ENCODE data around the gene GALNT13.

Gene GALNT13

DNA sequence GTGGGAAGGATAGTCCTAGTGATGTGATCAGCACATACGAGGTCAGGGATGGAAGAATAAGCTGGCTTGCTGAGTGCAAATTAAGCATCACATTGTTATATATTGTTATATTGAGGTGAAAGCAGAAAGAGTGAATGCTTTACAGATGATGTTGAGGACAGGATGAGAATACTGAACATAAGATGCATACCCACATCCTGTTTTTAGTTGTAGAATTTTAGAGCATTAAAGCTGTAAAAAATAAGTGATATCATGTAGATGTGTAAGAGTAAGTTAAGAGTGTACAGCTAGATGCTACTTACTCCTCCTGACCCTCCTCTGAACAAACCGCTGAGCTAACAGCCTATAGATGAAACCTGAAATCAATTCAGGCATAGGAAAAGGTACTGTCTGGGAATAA lies 555.7 kb downstream of the GALNT13 start:
- Histone ChIP-seq H3K9me3 (ENCODE audit: control insufficient read depth, low read length) (no peaks in the 10 kb centered on the region), H3K9ac (ENCODE audit: low read length) (no peak overlapping the region), H3K27me3 (replicated peaks; ENCODE audit: control insufficient read depth, insufficient read depth, low read length) (no peaks in the 10 kb centered on the region), H3K4me3 (ENCODE audit: low read length) (no peak overlapping the region), H3K4me1 (ENCODE audit: control insufficient read depth, insufficient read depth, low read length) (no peaks in the 10 kb centered on the region), H3K36me3 (ENCODE audit: control insufficient read depth, insufficient read depth, low read length, severe bottlenecking) (no peaks in the 10 kb centered on the region)
- no peak for DNase-seq (ENCODE audit: low read depth)

DNA sequence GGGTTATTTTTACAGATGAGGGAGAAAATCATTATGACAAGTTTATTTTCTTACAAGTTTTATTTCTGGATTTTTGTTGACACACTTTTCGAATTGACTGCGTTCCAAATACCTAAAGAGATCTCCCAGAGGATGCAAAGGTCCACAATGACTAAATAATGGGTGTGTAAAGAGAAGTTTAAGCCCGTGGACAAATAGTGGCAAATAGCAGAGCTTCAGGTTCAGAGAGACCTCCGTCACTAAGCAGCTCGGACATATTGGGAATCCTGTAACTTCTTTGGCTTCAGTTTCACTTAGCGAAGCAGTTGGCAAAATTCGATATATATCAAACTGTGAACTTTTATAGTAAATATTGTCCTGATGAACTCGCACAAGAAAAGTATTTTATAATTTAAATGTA lies 556.3 kb downstream of the GALNT13 start:
- no peaks in the 10 kb centered on the region for H3K27me3 ChIP-seq (replicated peaks; ENCODE audit: control insufficient read depth, insufficient read depth, low read length)

DNA sequence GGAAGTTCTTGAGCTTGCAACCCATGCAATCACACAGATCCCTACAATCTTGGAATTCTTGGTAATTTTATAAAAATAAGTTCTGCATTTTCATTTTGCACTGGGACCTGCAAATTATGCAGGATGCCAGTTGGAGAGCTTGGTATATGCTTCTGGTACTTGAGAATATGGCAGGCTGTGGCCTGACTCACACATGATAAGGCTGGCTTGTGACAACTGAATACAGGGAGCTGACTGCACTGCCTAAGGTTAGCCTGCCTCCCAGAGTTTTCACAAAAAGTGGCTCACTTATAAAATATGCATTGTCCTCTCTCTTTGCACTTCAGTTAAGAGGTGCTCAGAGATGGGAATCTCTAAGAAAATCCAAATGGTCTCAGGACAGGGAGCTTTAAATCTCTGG lies 561.3 kb downstream of the GALNT13 start:
- H3K9me3 ChIP-seq (ENCODE audit: control insufficient read depth, low read length) = no peaks in the 10 kb centered on the region
- no peaks in the 10 kb centered on the region for H3K27me3 ChIP-seq (replicated peaks; ENCODE audit: control insufficient read depth, insufficient read depth, low read length)
- H3K9ac ChIP-seq (ENCODE audit: low read length) = no peak overlapping the region
- H3K4me3 ChIP-seq (ENCODE audit: low read length) = no peak overlapping the region
- DNase-seq (ENCODE audit: low read depth) = no peak
- no peaks in the 10 kb centered on the region for H3K36me3 ChIP-seq (ENCODE audit: control insufficient read depth, insufficient read depth, low read length, severe bottlenecking)
- no peaks in the 10 kb centered on the region for H3K4me1 ChIP-seq (ENCODE audit: control insufficient read depth, insufficient read depth, low read length)

More for the DNA sequence above, 556.3 kb downstream of the GALNT13 start:
- no peaks in the 10 kb centered on the region for H3K4me1 ChIP-seq (ENCODE audit: control insufficient read depth, insufficient read depth, low read length)
- H3K9ac ChIP-seq (ENCODE audit: low read length) = no peak overlapping the region
- no peaks in the 10 kb centered on the region for H3K9me3 ChIP-seq (ENCODE audit: control insufficient read depth, low read length)
- H3K36me3 ChIP-seq (ENCODE audit: control insufficient read depth, insufficient read depth, low read length, severe bottlenecking) = no peaks in the 10 kb centered on the region
- H3K4me3 ChIP-seq (ENCODE audit: low read length) = no peak overlapping the region
- no peak for DNase-seq (ENCODE audit: low read depth)

DNA sequence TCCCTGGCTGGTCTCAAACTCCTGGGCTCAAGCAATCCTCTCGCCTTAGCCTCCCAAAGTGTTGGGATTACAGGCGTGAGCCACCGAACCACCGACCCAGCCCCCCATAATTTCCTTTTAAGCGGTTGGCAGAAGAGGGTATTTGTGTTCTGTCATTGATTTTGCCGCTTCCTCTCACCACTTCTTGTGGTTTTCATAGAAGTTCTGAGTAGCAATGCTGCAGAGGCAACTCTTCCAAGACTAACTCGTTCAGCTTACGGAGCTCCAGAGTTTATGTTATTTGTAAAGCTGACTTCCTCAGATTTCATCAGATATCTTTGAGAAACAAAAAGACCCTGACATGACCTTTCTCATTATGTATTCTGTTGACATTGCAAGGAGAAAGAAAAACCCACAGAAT lies 565.4 kb downstream of the GALNT13 start:
- Histone ChIP-seq H3K4me3 (ENCODE audit: low read length) (no peak overlapping the region), H3K36me3 (ENCODE audit: control insufficient read depth, insufficient read depth, low read length, severe bottlenecking) (no peaks in the 10 kb centered on the region), H3K9ac (ENCODE audit: low read length) (no peak overlapping the region), H3K4me1 (ENCODE audit: control insufficient read depth, insufficient read depth, low read length) (no peaks in the 10 kb centered on the region), H3K9me3 (ENCODE audit: control insufficient read depth, low read length) (no peaks in the 10 kb centered on the region), H3K27me3 (replicated peaks; ENCODE audit: control insufficient read depth, insufficient read depth, low read length) (no peaks in the 10 kb centered on the region)
- no peak for DNase-seq (ENCODE audit: low read depth)

DNA sequence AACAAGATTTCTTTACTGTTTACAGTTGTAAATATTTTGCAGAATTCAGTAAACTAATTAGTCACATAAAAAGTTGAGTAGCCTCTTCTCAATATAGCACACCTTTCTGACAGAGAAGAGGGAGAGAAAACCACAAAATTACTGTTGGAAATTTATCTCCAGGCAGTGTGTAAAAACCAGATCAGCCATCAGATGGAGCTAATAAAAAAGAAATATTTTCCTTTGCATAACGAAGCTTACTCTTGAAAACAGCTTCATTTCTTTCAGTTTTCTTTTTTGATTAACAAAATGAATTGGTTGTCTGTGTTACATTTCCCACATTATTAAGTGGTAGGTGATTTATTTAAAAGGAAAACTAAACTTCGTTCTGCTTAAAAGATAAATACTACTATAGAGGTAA lies 567.4 kb downstream of the GALNT13 start:
- no peak overlapping the region for H3K4me3 ChIP-seq (ENCODE audit: low read length)
- H3K27me3 ChIP-seq (replicated peaks; ENCODE audit: control insufficient read depth, insufficient read depth, low read length) = no peaks in the 10 kb centered on the region
- no peak overlapping the region for H3K9ac ChIP-seq (ENCODE audit: low read length)
- H3K36me3 ChIP-seq (ENCODE audit: control insufficient read depth, insufficient read depth, low read length, severe bottlenecking) = no peaks in the 10 kb centered on the region
- DNase-seq (ENCODE audit: low read depth) = peak; percentile 3
- no peaks in the 10 kb centered on the region for H3K9me3 ChIP-seq (ENCODE audit: control insufficient read depth, low read length)
- no peaks in the 10 kb centered on the region for H3K4me1 ChIP-seq (ENCODE audit: control insufficient read depth, insufficient read depth, low read length)

DNA sequence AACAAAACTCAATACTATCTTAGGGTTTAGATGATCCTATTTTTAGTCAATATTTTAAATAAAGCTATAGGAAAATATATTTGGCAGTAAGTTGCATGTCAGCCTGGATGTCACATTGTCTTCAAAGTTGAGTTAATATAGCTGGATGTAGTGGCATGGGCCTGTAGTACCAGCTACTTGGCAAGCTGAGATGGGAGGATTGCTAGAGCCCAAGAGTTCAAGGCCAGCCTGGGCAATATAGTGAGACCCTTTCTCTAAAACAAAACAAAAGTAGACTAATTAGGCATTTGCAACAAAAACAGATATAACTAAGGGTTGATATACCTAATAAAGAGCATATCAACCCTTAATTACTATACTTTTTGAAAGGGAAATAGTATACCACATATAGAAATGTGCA lies 572.2 kb downstream of the GALNT13 start:
- Histone ChIP-seq H3K9me3 (ENCODE audit: control insufficient read depth, low read length) (no peaks in the 10 kb centered on the region), H3K4me3 (ENCODE audit: low read length) (no peak overlapping the region), H3K9ac (ENCODE audit: low read length) (no peak overlapping the region), H3K4me1 (ENCODE audit: control insufficient read depth, insufficient read depth, low read length) (no peaks in the 10 kb centered on the region), H3K27me3 (replicated peaks; ENCODE audit: control insufficient read depth, insufficient read depth, low read length) (no peaks in the 10 kb centered on the region), H3K36me3 (ENCODE audit: control insufficient read depth, insufficient read depth, low read length, severe bottlenecking) (no peaks in the 10 kb centered on the region)
- DNase-seq (ENCODE audit: low read depth) = no peak

DNA sequence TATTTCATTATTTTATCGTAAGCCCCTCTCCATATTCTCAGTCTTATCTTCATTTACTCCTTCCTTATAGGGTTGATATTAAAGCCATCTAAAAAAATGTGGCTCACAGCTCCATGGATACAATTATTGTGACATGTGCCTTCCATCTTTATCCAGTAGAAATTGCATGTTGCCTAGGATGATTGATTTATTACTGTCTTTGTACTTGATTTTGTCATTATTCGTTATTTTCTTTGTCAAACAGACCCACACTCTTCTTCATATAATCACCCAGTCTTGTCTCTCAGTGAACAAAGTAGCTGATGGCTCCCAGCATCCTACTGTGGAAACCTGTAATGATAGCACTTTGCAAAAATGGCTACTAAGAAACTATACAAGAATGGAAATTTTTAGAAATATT lies 574.6 kb downstream of the GALNT13 start:
- no peak for DNase-seq (ENCODE audit: low read depth)
- H3K36me3 ChIP-seq (ENCODE audit: control insufficient read depth, insufficient read depth, low read length, severe bottlenecking) = no peaks in the 10 kb centered on the region
- H3K9ac ChIP-seq (ENCODE audit: low read length) = no peak overlapping the region
- no peaks in the 10 kb centered on the region for H3K27me3 ChIP-seq (replicated peaks; ENCODE audit: control insufficient read depth, insufficient read depth, low read length)
- no peak overlapping the region for H3K4me3 ChIP-seq (ENCODE audit: low read length)
- H3K9me3 ChIP-seq (ENCODE audit: control insufficient read depth, low read length) = no peaks in the 10 kb centered on the region
- no peaks in the 10 kb centered on the region for H3K4me1 ChIP-seq (ENCODE audit: control insufficient read depth, insufficient read depth, low read length)

DNA sequence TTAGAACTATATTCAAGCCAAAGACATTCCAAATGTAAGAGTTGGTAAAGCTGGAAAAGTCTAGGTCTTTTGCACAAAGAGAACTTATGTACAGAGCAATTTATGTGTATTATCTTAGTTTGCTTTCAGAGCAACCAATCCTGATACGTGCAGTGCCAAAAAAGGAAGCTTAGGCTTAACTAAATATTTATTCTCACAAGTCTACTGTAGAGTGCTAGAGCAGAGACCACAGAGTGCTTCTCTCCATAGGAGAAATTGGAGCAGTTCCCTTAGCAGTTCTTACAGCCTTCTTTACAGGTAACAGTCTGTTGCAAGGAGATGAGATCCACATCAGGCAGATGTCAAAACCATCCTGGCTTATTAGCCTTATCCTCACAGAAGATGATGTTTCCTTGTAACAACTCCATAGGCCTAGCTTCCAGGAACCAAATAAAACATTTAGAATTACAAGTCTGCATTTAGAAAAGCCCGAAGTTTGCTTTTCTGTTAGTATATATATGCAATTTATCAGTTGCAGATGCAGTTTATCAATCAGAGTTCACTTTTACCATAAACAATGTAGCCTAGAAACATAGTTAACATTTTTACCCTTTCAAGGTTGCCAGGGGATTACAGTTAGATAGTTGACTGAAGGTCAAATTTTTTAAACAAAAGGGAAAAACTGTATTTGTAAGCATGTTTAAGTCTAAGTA lies 576.2 kb downstream of the GALNT13 start:
- no peaks in the 10 kb centered on the region for H3K27me3 ChIP-seq (replicated peaks; ENCODE audit: control insufficient read depth, insufficient read depth, low read length)
- H3K36me3 ChIP-seq (ENCODE audit: control insufficient read depth, insufficient read depth, low read length, severe bottlenecking) = no peaks in the 10 kb centered on the region
- no peaks in the 10 kb centered on the region for H3K4me1 ChIP-seq (ENCODE audit: control insufficient read depth, insufficient read depth, low read length)
- DNase-seq (ENCODE audit: low read depth) = no peak
- no peak overlapping the region for H3K4me3 ChIP-seq (ENCODE audit: low read length)
- no peaks in the 10 kb centered on the region for H3K9me3 ChIP-seq (ENCODE audit: control insufficient read depth, low read length)
- H3K9ac ChIP-seq (ENCODE audit: low read length) = no peak overlapping the region

DNA sequence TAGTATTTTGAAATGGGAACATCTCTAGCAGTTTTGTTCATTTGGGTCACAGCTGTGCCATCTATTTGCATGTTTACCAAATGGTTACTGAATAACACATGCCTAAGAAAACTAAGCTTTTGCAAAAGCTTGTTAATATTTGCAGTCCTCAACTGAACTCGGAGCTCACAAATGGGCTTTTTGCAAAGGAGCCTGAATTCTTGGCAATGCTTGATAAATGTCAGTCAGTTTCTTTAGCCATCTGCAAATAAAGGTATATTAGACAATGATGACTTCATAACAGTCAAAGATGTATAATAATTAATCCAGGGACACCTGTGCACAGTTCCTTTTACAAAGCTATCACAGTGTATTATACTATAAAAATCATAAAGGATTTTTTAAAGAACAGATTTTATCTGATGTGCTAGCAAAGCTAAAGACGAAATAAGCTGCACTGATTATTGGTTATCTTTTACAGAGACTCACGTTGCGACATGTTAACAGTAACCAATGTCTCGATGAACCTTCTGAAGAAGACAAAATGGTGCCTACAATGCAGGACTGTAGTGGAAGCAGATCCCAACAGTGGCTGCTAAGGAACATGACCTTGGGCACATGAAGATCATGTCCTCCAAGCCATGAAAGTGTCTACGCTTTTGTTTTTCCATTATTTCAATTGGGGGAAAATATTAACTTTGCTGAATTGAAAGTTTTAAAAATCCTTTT lies 578.4 kb downstream of the GALNT13 start:
- Histone ChIP-seq H3K36me3 (ENCODE audit: control insufficient read depth, insufficient read depth, low read length, severe bottlenecking) (no peaks in the 10 kb centered on the region), H3K4me3 (ENCODE audit: low read length) (no peak overlapping the region)
- no peak for DNase-seq (ENCODE audit: low read depth)

DNA sequence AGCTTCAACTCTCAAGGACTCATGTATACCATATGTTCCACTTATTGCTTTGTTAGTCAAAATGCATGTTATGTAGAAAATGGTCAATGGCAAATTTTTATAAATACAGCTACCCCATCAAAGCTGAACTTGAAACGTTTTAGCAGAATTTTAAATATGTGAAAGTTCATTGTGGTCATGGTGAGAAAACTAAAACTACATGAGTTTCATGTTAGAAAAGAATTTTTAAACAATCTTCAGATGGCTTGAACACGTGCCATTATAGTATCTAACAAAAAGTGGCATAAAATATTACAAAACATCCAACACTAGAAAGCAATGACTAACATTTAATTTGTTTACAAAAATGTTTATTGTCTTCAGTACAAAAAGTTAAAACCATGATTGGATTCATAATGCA lies 580.7 kb downstream of the GALNT13 start:
- H3K27me3 ChIP-seq (replicated peaks; ENCODE audit: control insufficient read depth, insufficient read depth, low read length) = no peaks in the 10 kb centered on the region
- no peak for DNase-seq (ENCODE audit: low read depth)
- H3K9me3 ChIP-seq (ENCODE audit: control insufficient read depth, low read length) = no peaks in the 10 kb centered on the region
- no peaks in the 10 kb centered on the region for H3K36me3 ChIP-seq (ENCODE audit: control insufficient read depth, insufficient read depth, low read length, severe bottlenecking)
- no peak overlapping the region for H3K9ac ChIP-seq (ENCODE audit: low read length)
- H3K4me1 ChIP-seq (ENCODE audit: control insufficient read depth, insufficient read depth, low read length) = peaks cover 11% of the 10 kb centered on the region
- no peak overlapping the region for H3K4me3 ChIP-seq (ENCODE audit: low read length)

More for the DNA sequence above, 578.4 kb downstream of the GALNT13 start:
- Histone ChIP-seq H3K27me3 (replicated peaks; ENCODE audit: control insufficient read depth, insufficient read depth, low read length) (no peaks in the 10 kb centered on the region), H3K4me1 (ENCODE audit: control insufficient read depth, insufficient read depth, low read length) (peaks cover 6% of the 10 kb centered on the region), H3K9me3 (ENCODE audit: control insufficient read depth, low read length) (no peaks in the 10 kb centered on the region), H3K9ac (ENCODE audit: low read length) (no peak overlapping the region)

DNA sequence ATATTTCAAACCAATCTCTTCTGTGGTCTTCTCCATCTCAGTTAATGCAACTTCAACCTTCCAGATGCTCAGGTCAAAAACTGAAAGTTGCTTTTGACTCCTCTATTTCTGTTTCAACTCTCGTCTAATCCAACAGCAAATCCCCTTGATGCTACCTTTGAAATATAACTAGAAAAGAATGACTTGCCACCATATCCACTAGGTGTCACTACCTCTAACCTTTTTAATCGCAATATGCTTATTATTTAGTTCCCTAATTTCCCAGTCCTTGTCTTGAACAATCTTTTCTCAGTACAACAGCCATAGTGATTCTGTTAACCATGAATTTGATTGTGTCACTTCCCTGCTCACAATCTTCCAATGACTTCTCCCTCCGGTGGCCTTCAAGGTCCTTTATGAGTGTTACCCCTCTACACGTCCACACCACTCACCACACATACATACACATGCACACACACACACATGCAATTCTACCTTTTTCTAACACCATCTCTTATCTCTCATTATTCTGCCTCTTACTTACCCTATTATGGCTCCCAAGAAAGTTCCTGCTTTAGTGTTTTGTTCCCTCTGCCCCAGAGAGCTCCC lies 581.3 kb downstream of the GALNT13 start:
- H3K4me1 ChIP-seq (ENCODE audit: control insufficient read depth, insufficient read depth, low read length) = peaks cover 11% of the 10 kb centered on the region
- no peaks in the 10 kb centered on the region for H3K27me3 ChIP-seq (replicated peaks; ENCODE audit: control insufficient read depth, insufficient read depth, low read length)
- no peaks in the 10 kb centered on the region for H3K36me3 ChIP-seq (ENCODE audit: control insufficient read depth, insufficient read depth, low read length, severe bottlenecking)

More for the DNA sequence above, 581.3 kb downstream of the GALNT13 start:
- no peak for DNase-seq (ENCODE audit: low read depth)
- Histone ChIP-seq H3K9me3 (ENCODE audit: control insufficient read depth, low read length) (no peaks in the 10 kb centered on the region), H3K4me3 (ENCODE audit: low read length) (no peak overlapping the region), H3K9ac (ENCODE audit: low read length) (no peak overlapping the region)
